Measurements from ENCODE around the gene HLF. TPM values are rescaled to one million over a fixed set of nuclear protein-coding genes. Genes with fewer than 3 reads are reported as not detected.

HLF gene
- total and polyA plus RNA-seq, 2 of the 4 experiments (the other 2 are of a cell fraction) = 0.18 TPM; not detected in 1

GRCh38 chr17:55308613-55309391, 44.0 kb downstream of the HLF start:
- BruUV-seq (replicated peaks) = no TSS peak
- CTCF ChIA-PET = no interaction called here
- Histone ChIP-seq H2BK20ac (ENCODE audit: low read depth, low read length) (no peak overlapping the region), H3K18ac (ENCODE audit: low read depth, low read length) (no peak overlapping the region), H2BK5ac (ENCODE audit: low read depth, low read length, poor library complexity, severe bottlenecking) (no peak overlapping the region), H3K27me3 (ENCODE audit: control insufficient read depth, insufficient read depth, low read length) (peaks cover 2% of the 10 kb centered on the region), H2BK120ac (ENCODE audit: low read depth, low read length) (no peak overlapping the region), H2BK15ac (ENCODE audit: low read depth, low read length) (no peak overlapping the region), H4K91ac (ENCODE audit: insufficient read depth, low read depth, low read length) (no peak overlapping the region), H3K4me3 (ENCODE audit: insufficient read depth, low read depth, low read length) (no peak overlapping the region), H4K8ac (ENCODE audit: low read depth in 2 of 2, low read length in 2 of 2) (no peak overlapping the region), H4K5ac (ENCODE audit: low read depth, low read length) (no peak overlapping the region), H3K4me2 (ENCODE audit: low read depth, low read length) (no peak overlapping the region), H3K79me1 (ENCODE audit: low read depth in 1 of 2, low read length in 2 of 2) (no peaks in the 10 kb centered on the region), H4K20me1 (ENCODE audit: insufficient read depth, low read length) (no peaks in the 10 kb centered on the region), H2AK9ac (replicated peaks; ENCODE audit: low read depth, low read length, poor library complexity) (no peak overlapping the region), H3K4ac (ENCODE audit: low read depth, low read length) (no peak overlapping the region), H3K4me1 (ENCODE audit: control insufficient read depth, insufficient read depth, low read length) (no peaks in the 10 kb centered on the region), H3K56ac (ENCODE audit: extremely low read depth, insufficient read depth, low read length) (no peak overlapping the region), H2AFZ (replicated peaks; ENCODE audit: low read length, poor library complexity) (no peak overlapping the region), H3K23ac (ENCODE audit: low read depth, low read length) (no peak overlapping the region), H2AK5ac (ENCODE audit: low read depth, low read length) (no peak overlapping the region), H3K36me3 (ENCODE audit: control insufficient read depth, insufficient read depth, low read length) (no peaks in the 10 kb centered on the region), H3K9me1 (ENCODE audit: insufficient read depth, low read length) (no peaks in the 10 kb centered on the region), H3K9me3 (ENCODE audit: control insufficient read depth, insufficient read depth, low read length) (no peaks in the 10 kb centered on the region), H3K9ac (ENCODE audit: low read depth, low read length) (no peak overlapping the region), H3K27ac (ENCODE audit: insufficient read depth, low read length) (no peak overlapping the region), H3K14ac (replicated peaks; ENCODE audit: low read depth, low read length) (no peak overlapping the region)
- DNase-seq = no peak
- intact Hi-C loops (cut with micrococcal nuclease) = no loop called here
- POLR2A ChIA-PET (ENCODE audit: unreplicated experiment) = no interaction called here
- dilution Hi-C loops (cut with HindIII; ENCODE audit: low sequenced_read_pairs, unreplicated experiment) = no loop called here
- ATAC-seq (ENCODE audit: low read depth) = no peak
- 68% methylated on average over 3 of the region's 9 CpGs; no CpG with 5 or more reads in 1 of the 2 experiments for WGBS, 2 experiments (ENCODE audit: extremely low coverage in 2 of 2, insufficient read length in 1 of 2)
- no peak for TF ChIP-seq MXI1 (IDR thresholded peaks at IDR 0.05; ENCODE audit: borderline replicate concordance, low read depth, low read length)
- TF ChIP-seq RFX5 (IDR thresholded peaks at IDR 0.05; ENCODE audit: low read depth, low read length) = no peak
- TF ChIP-seq RCOR1 (IDR thresholded peaks at IDR 0.05; ENCODE audit: insufficient replicate concordance, low read length) = no peak
- no peak for TF ChIP-seq BHLHE40 (IDR thresholded peaks at IDR 0.05; ENCODE audit: low read depth, low read length)
- TF ChIP-seq RAD21 (IDR thresholded peaks at IDR 0.05; ENCODE audit: low read length) = no peak
- no peak for TF ChIP-seq MAFK (IDR thresholded peaks at IDR 0.05; ENCODE audit: low read depth, low read length)
- no peak for TF ChIP-seq CEBPB (IDR thresholded peaks at IDR 0.05; ENCODE audit: low read depth, low read length)
- TF ChIP-seq CHD1 (IDR thresholded peaks at IDR 0.05; ENCODE audit: low read depth, low read length) = no peak
- TF ChIP-seq NFE2L2 (IDR thresholded peaks at IDR 0.05; ENCODE audit: low read depth, low read length) = no peak
- TF ChIP-seq SMC3 (IDR thresholded peaks at IDR 0.05; ENCODE audit: low read depth, low read length) = no peak
- TF ChIP-seq MAZ (IDR thresholded peaks at IDR 0.05; ENCODE audit: borderline replicate concordance, low read depth, low read length) = no peak
- TF ChIP-seq, protein P1, sequence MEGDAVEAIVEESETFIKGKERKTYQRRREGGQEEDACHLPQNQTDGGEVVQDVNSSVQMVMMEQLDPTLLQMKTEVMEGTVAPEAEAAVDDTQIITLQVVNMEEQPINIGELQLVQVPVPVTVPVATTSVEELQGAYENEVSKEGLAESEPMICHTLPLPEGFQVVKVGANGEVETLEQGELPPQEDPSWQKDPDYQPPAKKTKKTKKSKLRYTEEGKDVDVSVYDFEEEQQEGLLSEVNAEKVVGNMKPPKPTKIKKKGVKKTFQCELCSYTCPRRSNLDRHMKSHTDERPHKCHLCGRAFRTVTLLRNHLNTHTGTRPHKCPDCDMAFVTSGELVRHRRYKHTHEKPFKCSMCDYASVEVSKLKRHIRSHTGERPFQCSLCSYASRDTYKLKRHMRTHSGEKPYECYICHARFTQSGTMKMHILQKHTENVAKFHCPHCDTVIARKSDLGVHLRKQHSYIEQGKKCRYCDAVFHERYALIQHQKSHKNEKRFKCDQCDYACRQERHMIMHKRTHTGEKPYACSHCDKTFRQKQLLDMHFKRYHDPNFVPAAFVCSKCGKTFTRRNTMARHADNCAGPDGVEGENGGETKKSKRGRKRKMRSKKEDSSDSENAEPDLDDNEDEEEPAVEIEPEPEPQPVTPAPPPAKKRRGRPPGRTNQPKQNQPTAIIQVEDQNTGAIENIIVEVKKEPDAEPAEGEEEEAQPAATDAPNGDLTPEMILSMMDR (conservative IDR thresholded peaks at IDR 0.05; ENCODE audit: low read depth, low read length) = no peak
- TF ChIP-seq, protein P2, sequence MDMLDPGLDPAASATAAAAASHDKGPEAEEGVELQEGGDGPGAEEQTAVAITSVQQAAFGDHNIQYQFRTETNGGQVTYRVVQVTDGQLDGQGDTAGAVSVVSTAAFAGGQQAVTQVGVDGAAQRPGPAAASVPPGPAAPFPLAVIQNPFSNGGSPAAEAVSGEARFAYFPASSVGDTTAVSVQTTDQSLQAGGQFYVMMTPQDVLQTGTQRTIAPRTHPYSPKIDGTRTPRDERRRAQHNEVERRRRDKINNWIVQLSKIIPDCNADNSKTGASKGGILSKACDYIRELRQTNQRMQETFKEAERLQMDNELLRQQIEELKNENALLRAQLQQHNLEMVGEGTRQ (IDR thresholded peaks at IDR 0.05; ENCODE audit: low read depth, low read length) = no peak
- TF ChIP-seq ELK1 (IDR thresholded peaks at IDR 0.05; ENCODE audit: borderline replicate concordance, low read depth, low read length) = no peak
- TF ChIP-seq FOS (IDR thresholded peaks at IDR 0.05; ENCODE audit: low read depth, low read length) = no peak
- TF ChIP-seq POLR2A (IDR thresholded peaks at IDR 0.05; ENCODE audit: low read depth, low read length) = no peak
- in situ Hi-C loops (cut with MboI; ENCODE audit: low sequenced_read_pairs) = no loop called here

Data from IMR-90 (cell line).